SKM-1 (cell line): ENCODE data around the gene STARD3.

Experiments used
- DNase-seq: peaks from one replicate; lab custom pipeline; 2025; ENCODE audit not compliant: unreplicated experiment; lab: John Stamatoyannopoulos, UW

Gene STARD3

GRCh38 chr17:39618956-39619785 lies 17.8 kb upstream of the STARD3 start:
- DNase-seq: no peak

- DNase-seq: no peak
Measured at GRCh38 chr17:39619786-39620101, 17.2 kb upstream of the STARD3 start.

- DNase-seq: peak; percentile 56
Measured at GRCh38 chr17:39621523-39622379, 15.2 kb upstream of the STARD3 start.

GRCh38 chr17:39622380-39623006 lies 14.5 kb upstream of the STARD3 start:
- no peak for DNase-seq

GRCh38 chr17:39623356-39623950 lies 13.5 kb upstream of the STARD3 start:
- DNase-seq: peak; percentile 59

- DNase-seq: no peak
Measured at GRCh38 chr17:39624313-39624712, 12.6 kb upstream of the STARD3 start.

- no peak for DNase-seq
Measured at GRCh38 chr17:39625198-39625785, 11.7 kb upstream of the STARD3 start.

- DNase-seq: no peak
Measured at GRCh38 chr17:39626171-39627046, 10.5 kb upstream of the STARD3 start, which contains the start of gene PPP1R1B. Gene PPP1R1B, plus strand, starts transcription at chr17:39626952. Its CDS starts 441 bp downstream, at chr17:39627393.

- no peak for DNase-seq
Measured at GRCh38 chr17:39627047-39627711, 9.8 kb upstream of the STARD3 start.

GRCh38 chr17:39627712-39628516 lies 9.0 kb upstream of the STARD3 start:
- no peak for DNase-seq

- no peak for DNase-seq
Measured at GRCh38 chr17:39628655-39629493, 8.1 kb upstream of the STARD3 start.

GRCh38 chr17:39629494-39629880 lies 7.5 kb upstream of the STARD3 start:
- DNase-seq: no peak

- DNase-seq: peak; percentile 79
Measured at GRCh38 chr17:39629898-39630297, 7.0 kb upstream of the STARD3 start.

GRCh38 chr17:39631403-39631802 lies 5.5 kb upstream of the STARD3 start:
- DNase-seq: no peak

- no peak for DNase-seq
Measured at GRCh38 chr17:39632153-39632941, 4.6 kb upstream of the STARD3 start.

GRCh38 chr17:39633570-39634183 lies 3.3 kb upstream of the STARD3 start:
- no peak for DNase-seq
